ENCODE results near the gene RLN3. TPM values are rescaled to one million over a fixed set of nuclear protein-coding genes. Genes with fewer than 3 reads are reported as not detected.

The RLN3 gene
- polyA plus RNA-seq, 1 of the 3 experiments (the other 2 are of a cell fraction): not detected

DNA sequence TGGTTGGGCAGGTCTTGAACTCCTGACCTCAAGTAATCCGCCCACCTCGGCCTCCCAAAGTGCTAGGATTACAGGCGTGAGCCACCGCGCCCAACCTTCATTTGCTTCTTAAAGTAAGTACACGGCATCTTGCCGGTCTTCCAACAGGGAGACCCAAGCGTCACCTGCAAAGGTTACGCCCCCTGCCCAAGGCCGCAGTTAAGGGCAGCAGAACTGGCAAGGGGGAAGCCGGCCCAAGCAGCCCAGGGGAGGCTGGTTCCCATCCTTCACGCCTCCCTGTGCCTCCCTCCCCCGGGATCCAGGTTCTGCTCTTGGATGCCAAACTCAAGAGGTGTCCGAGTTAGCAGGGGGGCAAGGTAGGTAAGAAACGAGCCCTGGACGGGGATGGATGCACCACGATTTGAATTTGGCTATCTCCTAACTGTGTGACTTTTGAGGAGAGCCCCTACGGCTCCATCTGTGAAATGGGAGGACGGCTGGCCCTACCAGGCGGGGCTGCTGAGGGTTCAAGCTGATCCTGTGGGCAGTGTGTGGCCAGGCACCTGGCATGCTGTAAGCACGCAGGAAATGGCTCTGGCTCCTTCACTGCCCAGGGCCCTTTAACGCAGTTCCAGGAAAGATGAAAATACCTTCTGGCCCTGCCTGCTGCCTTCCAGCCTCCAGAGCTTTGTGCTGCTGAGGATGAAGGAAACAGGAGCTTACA is 30.9 kb upstream of the RLN3 start (continued):
- TF ChIP-seq, protein P1, sequence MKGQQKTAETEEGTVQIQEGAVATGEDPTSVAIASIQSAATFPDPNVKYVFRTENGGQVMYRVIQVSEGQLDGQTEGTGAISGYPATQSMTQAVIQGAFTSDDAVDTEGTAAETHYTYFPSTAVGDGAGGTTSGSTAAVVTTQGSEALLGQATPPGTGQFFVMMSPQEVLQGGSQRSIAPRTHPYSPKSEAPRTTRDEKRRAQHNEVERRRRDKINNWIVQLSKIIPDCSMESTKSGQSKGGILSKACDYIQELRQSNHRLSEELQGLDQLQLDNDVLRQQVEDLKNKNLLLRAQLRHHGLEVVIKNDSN (IDR thresholded peaks at IDR 0.05; ENCODE audit: borderline replicate concordance, low read depth): no peak

DNA sequence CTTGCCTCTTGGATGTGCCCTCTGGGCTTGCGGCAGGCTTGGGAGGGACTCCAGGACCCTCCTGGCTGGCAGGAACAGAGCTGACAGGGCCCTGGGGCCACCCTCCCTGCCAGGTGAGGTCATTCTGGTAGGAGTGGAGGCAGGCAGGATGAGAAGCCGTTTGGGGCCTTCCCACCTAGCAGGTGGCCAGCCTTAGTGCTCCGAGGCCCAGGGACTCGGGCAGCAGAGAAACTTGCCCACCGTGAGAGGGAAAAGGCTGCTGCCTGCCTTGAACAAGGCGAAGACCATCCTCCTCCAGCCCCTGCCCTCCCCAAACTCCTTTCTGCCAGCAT is 30.4 kb upstream of the RLN3 start:
- peaks cover 0 to 16% of the 10 kb centered on the region in 2 experiments for H3K36me3 ChIP-seq (replicated peaks in 1 of 2; ENCODE audit: control insufficient read depth in 1 of 2, insufficient read depth in 2 of 2, low read length in 1 of 2)
- H3K27ac ChIP-seq (ENCODE audit: low read depth in 2 of 2, low read length in 1 of 2): no peak overlapping the region
- WGBS (ENCODE audit: low lambda C conversion rate): no CpG with 5 or more reads among the region's 6 CpGs
- no peaks in the 10 kb centered on the region for H3K9me2 ChIP-seq
- H4K20me1 ChIP-seq (ENCODE audit: insufficient read depth): no peaks in the 10 kb centered on the region
- H3K9me3 ChIP-seq: peaks cover 10% of the 10 kb centered on the region; the same call in 1 of the 2 replicates
- no peaks in the 10 kb centered on the region for H3K27me3 ChIP-seq (ENCODE audit: insufficient read depth)
- peaks cover 6% of the 10 kb centered on the region; the same call in 1 of the 2 replicates for H3K79me2 ChIP-seq (ENCODE audit: insufficient read depth)
- H3K4me1 ChIP-seq (ENCODE audit: control insufficient read depth in 1 of 2, insufficient read depth in 2 of 2, low read depth in 1 of 2, low read length in 1 of 2): peaks cover 0 to 12% of the 10 kb centered on the region in 2 experiments; a peak in 1 of 4 replicates
- ChIA-PET POLR2A (no interaction called here), CTCF (interaction anchor here (1.4 to 2.1 kb wide), 2 partner anchors 61 to 75 kb away, joined by 5 read pairs; partner anchors contain the start of gene MISP3)
- no peaks in the 10 kb centered on the region for H3F3A ChIP-seq (replicated peaks; ENCODE audit: insufficient read depth)
- no peak overlapping the region for H3K9ac ChIP-seq
- TF ChIP-seq EZH2phosphoT487 (IDR thresholded peaks at IDR 0.05; ENCODE audit: borderline replicate concordance, low read depth) (no peak), REST (IDR thresholded peaks at IDR 0.05; ENCODE audit: low read depth, low read length) (no peak), CHD2 (IDR thresholded peaks at IDR 0.05; ENCODE audit: low read length, partially characterized antibody) (no peak), USF2 (IDR thresholded peaks at IDR 0.05; ENCODE audit: borderline replicate concordance, low read depth, low read length) (no peak), GABPA (IDR thresholded peaks at IDR 0.05; ENCODE audit: low read depth) (no peak), TAF1 (IDR thresholded peaks at IDR 0.05; ENCODE audit: borderline replicate concordance, low read depth, low read length) (no peak), NFIC (IDR thresholded peaks at IDR 0.05; ENCODE audit: borderline replicate concordance) (no peak), ELF1 (IDR thresholded peaks at IDR 0.05) (no peak), RXRA (IDR thresholded peaks at IDR 0.05; ENCODE audit: borderline replicate concordance, low read depth) (no peak), FOXM1 (IDR thresholded peaks at IDR 0.05; ENCODE audit: low read depth) (no peak), IRF3 (IDR thresholded peaks at IDR 0.05; ENCODE audit: low read depth, low read length) (no peak), YY1 (IDR thresholded peaks at IDR 0.05; ENCODE audit: low read depth) (no peak), TEAD4 (IDR thresholded peaks at IDR 0.05; ENCODE audit: borderline replicate concordance, insufficient read depth) (no peak), PBX3 (IDR thresholded peaks at IDR 0.05) (no peak)
- TF ChIP-seq, protein P2, sequence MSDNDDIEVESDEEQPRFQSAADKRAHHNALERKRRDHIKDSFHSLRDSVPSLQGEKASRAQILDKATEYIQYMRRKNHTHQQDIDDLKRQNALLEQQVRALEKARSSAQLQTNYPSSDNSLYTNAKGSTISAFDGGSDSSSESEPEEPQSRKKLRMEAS (IDR thresholded peaks at IDR 0.05; ENCODE audit: low read depth): no peak
- TF ChIP-seq, protein P1 (IDR thresholded peaks at IDR 0.05; ENCODE audit: borderline replicate concordance, low read depth): no peak
- H3K4me2 ChIP-seq: no peak overlapping the region
- no peak for DNase-seq
- H2AFZ ChIP-seq (ENCODE audit: low read depth): no peak overlapping the region
- H3K4me3 ChIP-seq (ENCODE audit: low read depth in 2 of 2, low read length in 1 of 2): no peak overlapping the region
